Right kidney (tissue), 1 donor: ENCODE data around the gene NAA80.

ENCODE experiments used
- DNase-seq: peaks from one replicate; pipeline ENCODE4 v3.0.0-alpha.2; 2016

Gene NAA80

GRCh38 chr3:50330330-50330729 is 31.1 kb upstream of the NAA80 start:
- DNase-seq, result no peak

- DNase-seq, result peak; percentile 85
Measured at GRCh38 chr3:50327943-50328691, 28.9 kb upstream of the NAA80 start, which contains the start of gene TUSC2. Gene TUSC2 (minus strand): TSS chr3:50328223. CDS start chr3:50328099, 124 bp downstream.

- no peak for DNase-seq
Measured at GRCh38 chr3:50327129-50327528, 27.9 kb upstream of the NAA80 start.

DNA sequence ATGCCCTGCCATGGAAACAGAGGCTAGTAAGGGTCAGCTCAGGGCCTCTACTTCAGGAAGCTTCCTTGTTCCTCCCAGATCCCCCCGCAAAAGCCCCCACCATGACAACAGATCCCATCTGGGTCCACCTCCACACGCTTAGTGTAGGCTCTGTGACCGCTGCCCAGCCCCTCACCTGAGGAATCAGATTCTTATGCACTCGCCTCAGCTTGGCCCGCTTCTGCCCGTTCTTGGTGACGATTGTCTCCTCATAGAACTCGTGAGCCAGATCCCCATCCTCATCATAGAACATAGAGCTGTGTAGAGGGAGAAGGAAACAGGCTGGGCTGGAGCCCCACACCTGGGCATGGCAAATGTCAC is 27.0 kb upstream of the NAA80 start:
- DNase-seq, result no peak

DNA sequence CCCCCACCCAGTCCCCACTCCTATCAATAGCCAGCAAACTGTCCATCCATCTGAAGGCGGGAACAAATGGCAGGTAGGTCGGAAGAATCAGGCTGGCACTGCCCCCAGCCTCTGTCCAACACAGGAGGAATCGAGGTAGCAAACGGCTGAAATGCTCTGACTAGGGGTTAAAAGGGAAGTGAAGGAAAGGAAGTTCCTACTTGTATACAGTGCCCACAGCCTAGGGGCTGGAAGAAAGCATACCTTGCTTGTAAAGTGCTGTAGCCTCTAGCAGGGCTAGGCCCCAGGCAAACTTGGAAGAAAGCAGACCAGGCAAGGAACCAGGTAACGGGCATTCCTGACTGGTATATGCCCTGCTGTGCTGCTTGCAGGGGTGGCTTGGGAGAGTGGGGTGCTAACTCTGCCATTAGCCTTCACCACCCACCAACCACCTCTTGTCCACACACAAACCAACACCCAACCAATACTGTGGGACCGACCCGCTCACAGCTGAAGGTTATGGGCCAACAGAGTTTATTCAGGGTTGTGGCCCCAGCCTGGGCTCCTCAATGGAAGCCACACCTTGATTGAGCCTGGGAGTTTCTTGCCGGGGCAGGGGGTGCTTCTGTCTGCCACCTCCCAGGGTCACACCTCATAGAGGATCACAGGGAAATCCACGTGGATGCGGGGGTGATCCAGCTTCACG is 26.4 kb upstream of the NAA80 start:
- no peak for DNase-seq

DNA sequence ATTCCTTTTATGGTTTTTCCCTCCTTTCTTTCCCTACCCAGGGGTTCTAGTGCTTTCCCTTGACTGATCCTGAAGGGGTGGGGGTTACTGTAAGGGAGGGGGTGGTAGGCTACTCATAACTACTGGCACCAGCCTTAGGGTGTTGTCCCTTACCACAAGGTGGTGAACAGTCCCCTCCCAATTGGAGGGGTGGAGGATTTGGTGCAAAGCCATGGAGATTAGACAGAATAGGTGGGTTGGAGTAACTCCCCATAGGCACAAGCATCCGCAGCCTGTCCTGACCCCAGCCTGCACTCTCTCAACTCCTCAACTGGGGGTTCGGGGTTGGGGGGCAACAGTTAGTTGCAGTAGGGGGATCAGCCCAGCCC is 25.9 kb upstream of the NAA80 start:
- DNase-seq, result no peak

DNA sequence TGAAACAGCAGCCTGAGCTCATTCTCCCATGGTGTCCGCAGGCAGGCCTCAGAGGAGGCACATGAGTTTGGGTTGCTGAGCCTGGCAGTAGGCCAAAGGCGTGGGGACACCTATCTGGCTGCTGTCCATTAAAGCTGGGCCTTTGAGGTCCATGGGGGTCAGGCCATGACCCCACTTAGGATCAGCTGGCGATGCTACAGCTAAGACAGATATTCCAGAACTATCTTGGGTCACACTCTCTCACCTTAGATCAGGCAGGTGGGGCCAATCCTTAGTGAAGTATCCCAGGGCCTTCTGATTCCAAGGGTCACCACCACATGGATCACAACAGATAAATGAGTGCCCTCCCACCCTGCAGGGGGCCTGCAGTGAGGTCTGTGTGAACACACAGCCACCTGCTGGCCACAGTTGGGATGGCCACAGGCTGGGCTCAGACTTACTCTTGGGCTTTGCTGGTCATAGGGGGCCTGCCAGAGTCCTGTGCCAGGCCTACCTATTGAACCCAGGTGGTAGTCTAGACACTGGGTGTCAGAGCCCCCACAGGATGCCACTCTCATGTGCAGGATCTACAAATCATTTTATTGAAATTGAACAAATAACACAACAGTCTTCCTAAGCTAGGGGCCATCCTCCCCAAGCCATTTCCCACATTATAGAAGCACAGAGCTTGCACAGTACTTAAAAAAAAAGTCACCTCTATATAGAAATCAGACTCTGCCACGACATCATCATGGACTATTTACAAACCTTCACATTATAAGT is 25.3 kb upstream of the NAA80 start:
- no peak for DNase-seq

DNA sequence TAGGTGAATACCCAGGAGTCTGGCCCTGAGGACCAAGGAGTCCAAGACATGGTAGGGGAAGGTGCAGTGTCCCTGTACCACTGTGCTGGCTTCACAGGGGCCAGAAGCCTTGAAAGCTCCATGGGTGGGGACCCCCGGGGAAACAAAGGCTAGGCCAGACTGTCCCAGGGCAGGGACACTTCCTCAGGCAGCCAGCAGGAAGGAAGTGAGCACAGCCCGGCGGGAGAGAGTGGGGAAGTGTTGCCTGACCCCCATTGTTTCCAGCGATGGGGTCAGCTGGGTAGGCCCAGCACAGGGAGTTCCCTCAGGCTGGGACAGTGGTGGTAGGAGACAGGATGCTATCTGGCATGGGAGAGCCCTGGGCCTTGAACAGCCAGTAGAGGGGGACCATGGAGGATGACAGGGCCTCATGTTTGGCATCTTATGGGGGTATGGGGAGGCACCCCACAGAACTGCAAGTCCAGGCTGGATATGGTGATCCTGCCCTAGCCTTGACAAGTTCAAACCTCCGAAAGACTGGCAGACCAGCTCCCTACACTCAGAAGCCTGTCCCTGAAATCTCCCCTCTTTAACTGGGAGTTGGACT is 24.5 kb upstream of the NAA80 start:
- no peak for DNase-seq

DNA sequence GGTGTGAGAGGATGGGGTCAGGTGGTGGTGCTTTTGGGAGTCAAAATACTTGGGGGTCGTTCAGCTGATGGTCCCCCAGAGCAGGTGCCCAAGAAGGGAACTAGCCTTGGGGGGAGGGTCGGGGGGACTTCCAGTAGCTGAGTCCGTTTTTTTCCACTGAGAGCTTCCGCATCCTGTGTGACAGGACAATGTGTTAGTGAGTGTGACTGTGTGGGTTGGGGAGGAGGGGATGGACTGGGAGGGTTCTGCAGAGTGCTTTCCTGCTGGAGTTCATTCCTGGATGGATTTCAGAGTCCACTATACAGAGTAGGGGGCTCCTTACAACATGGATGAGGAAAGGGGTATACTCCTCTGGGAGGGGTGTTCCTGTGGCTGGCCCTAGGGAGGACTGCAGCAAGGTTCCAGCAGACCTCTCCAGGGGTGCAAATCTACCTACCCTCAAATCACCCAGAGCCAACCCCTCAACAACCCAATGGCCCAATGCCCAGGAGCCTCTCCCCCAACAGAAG is 23.9 kb upstream of the NAA80 start:
- DNase-seq, result no peak

- peak; percentile 73 for DNase-seq
Measured at GRCh38 chr3:50322386-50323091, 23.3 kb upstream of the NAA80 start, which contains the start of gene HYAL2. Gene HYAL2 (minus strand): TSS chr3:50322745. CDS start chr3:50320489, 2,256 bp downstream.

DNA sequence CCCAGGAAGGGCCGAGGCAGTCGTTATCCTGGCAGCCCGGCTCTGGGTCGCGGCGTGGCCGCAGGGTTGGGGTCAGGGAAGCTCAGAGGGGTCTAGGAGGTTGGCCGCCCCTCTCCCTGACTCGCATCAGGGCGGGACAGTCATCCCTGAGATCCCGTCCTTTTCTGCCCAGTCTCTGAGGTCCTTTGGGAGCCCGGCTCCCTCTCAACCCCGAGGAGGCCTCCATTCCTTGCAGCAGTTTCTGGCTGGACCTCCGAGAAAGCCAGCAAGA is 22.8 kb upstream of the NAA80 start:
- no peak for DNase-seq

- peak; percentile 100 for DNase-seq
Measured at GRCh38 chr3:50321336-50322114, 22.3 kb upstream of the NAA80 start.

- peak; percentile 99 for DNase-seq
Measured at GRCh38 chr3:50320853-50321335, 21.7 kb upstream of the NAA80 start.

GRCh38 chr3:50319894-50320625 is 20.9 kb upstream of the NAA80 start:
- no peak for DNase-seq

GRCh38 chr3:50319181-50319893 is 20.1 kb upstream of the NAA80 start:
- DNase-seq, result no peak

- DNase-seq, result no peak
Measured at GRCh38 chr3:50318615-50319014, 19.4 kb upstream of the NAA80 start.

- no peak for DNase-seq
Measured at GRCh38 chr3:50318163-50318562, 19.0 kb upstream of the NAA80 start.

DNA sequence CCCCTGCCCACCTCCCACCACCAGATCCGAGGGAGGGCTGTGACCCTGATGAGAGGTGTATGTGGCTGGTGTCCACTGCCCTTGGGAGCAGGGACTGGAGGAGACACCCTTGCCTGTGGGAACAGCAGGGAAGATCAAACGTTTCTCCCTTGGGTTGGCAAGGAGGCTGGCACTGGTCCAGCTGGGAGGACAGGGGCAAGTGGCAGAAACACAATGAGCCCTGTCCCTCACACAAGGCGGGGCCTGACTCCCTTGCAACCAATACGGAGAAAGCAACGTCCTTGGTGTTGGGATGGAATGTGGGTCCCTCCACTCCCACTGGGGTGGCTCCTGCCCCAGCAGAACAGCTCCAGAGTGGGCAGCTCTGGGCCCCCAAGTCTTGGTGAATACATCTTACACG is 18.1 kb upstream of the NAA80 start:
- DNase-seq, result no peak

GRCh38 chr3:50316657-50317242 is 17.5 kb upstream of the NAA80 start:
- DNase-seq, result no peak
